Anterior cingulate cortex (tissue), 58 donors: ENCODE measurements around the gene DCHS1.

Experiments
- DNase-seq, 58 donors: peaks; one replicate each; lab custom pipeline; 2025; lab: John Stamatoyannopoulos, UW

The DCHS1 gene

GRCh38 chr11:6674862-6675261 is 19.3 kb upstream of the DCHS1 start:
- DNase-seq: no peak

DNA sequence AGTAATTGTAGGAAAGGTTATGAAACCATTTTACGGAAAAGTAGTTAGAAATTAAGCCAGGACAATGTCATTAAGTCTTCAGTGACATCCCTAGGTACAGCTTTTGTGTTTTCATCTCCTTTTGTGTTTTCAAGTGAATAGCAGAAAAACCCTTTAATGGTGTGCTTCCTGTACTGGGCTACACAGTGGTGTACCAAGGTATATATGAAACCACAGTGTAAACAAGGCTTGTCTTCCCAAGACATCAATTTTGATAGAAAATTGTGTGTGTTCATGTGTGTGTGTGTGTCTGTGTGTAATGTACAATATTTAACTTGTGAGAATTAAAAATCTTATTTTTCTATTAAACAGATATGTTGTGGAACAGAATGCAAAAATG is 18.6 kb upstream of the DCHS1 start:
- DNase-seq: no peak

DNA sequence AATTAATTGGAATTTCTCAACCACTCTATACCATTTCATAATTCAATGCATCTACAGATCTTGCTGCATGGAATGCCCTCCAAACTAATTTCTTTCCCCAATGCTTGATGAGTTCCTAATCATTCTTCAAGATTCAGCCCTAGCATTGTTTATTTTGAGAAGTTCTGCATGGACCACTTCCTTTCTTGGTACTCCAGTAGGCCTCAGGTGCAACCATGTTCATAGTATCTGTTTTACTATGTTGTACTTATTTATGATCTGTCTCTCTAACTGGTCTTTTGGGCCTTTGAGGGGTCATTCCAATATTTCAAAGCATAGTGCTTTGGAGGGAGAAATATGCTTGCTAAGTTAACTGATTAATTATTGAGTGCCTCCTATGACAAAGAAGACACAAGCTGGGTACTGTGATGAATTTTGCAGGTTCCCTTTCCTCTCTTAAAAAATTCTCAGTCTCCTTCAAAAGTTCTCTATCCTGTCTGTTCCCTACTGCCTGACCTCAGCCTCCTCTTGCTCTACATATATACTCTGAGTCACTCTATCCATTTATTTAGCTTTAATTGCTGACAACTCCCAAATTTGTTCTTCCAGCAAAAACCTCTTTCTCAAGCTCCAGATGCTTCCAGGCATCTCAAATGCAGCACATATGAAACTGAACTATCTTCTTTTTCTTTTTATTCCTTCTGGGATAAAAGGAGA is 18.1 kb upstream of the DCHS1 start:
- no peak for DNase-seq

GRCh38 chr11:6671991-6672390 is 16.4 kb upstream of the DCHS1 start:
- no peak for DNase-seq

DNA sequence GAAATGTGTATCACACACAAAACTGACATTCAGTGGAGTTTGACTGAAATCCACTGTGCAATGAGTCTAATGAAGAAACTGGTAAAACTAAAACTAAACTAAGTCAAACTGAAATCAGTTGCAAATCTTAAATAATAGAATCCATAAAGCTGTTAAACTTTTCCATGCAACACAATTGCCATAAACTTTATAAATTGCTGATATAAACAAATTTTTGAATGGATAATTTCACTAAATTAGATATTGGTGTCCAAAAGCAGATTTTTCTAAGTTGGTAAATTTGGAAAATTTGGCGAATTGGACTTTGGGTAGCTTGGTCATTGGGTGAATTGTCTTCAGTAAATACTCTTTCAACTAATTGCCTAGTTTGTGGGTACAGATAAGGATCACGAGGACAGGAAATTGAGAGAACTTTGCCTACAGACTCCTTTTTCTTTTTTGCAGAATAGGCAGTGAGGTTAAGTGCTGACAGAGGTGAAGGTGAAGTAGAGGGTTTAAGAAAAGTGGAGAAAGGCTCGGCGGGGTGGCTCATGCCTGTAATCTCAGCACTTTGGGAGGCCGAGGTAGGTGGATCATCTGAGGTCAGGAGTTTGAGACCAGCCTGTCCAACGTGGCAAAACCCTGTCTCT is 14.7 kb upstream of the DCHS1 start:
- DNase-seq: no peak

DNA sequence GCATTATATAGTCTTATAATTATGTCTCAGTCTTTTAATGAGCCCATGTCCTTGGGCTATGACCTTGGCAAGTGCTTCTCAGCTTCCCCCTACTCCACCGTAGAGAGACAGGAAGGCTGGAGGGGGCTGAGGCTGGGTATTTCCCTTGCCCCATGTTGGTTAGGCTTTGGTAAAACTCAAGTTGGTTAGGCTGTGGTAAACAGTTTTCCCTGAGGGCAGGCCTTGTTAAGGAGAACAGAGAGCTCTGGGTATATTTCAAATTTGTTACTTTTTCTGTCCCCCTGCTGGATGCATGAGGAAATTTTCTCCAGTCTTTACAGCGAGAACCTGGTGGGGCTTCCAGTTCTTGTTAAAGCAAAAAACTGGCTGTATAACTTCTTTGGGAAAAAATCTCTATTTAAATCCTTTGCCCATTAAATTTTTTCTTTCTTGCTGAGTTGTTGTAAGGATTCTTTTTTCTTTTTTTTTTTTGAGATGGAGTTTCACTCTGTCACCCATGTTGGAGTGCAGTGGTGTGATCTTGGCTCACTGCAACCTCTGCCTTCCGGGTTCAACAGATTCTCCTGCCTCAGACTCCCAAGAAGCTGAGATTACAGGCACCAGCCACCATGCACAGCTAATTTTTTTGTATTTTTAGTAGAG is 12.2 kb upstream of the DCHS1 start:
- DNase-seq: peak in 1 of 58 donors; percentile 5

- DNase-seq: no peak
Observed at GRCh38 chr11:6666302-6667183, 10.9 kb upstream of the DCHS1 start.

DNA sequence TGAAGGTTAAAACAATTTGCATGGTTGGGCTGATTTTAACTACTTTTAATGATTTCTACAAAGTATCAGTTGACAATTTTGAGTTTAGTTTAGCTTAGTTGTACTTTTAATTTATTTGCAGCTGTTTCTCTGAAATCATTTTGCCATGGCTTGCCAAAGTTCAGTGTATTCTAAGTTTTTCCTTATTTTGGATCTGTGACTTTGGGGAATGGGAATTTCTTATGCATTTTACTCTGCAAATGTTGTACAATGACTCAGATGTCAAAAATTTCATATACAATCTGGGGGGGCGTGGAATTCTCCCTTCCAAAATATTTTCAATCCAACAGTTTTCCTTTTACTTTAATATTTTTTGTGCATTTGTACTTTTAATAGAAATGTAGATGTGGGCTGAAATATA is 8.9 kb upstream of the DCHS1 start:
- DNase-seq: no peak

GRCh38 chr11:6663794-6664469 is 8.3 kb upstream of the DCHS1 start:
- no peak for DNase-seq

GRCh38 chr11:6660712-6661111 is 5.1 kb upstream of the DCHS1 start:
- DNase-seq: no peak

DNA sequence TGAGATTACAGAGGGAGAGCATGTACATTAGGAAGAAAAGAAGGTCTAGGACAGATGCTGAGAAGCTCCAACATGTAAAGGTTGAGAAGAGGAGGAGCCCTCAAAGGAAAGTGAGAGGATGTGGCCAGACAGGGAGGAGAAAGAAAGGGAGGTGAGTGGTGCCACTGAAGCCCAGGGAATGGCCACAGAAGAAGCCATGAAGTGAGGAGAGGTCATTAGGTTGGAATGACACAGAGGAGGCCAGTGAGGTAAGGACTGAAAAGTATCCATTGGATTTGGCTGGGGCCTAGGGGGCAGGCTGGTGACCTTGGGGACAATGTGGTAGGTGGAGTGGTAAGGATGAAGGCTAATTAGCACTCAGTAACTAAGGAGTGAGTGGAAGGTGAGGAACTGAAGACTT is 3.0 kb upstream of the DCHS1 start:
- no peak for DNase-seq

DNA sequence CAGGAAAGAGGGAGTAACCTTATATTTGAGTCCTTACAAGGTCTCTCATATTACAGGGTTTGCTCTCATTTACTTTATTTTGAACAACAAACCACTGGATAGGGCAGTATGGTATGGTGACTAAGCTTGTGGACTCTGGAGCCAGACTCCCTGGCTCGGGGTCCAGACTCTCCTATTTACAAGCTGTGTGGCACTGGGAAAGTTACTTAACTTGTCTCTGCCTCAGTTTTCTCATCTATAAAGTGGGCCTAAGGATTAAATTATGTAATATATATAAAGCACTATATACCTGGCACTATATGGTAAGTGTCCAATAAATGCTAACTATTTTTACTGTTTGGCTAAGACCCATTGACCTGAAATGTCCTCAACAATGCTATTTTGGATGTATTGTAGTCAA is 1.7 kb upstream of the DCHS1 start:
- DNase-seq: no peak

GRCh38 chr11:6656936-6657335 is 1.3 kb upstream of the DCHS1 start:
- no peak for DNase-seq

GRCh38 chr11:6656584-6656915 is 941 bp upstream of the DCHS1 start:
- no peak for DNase-seq

DNA sequence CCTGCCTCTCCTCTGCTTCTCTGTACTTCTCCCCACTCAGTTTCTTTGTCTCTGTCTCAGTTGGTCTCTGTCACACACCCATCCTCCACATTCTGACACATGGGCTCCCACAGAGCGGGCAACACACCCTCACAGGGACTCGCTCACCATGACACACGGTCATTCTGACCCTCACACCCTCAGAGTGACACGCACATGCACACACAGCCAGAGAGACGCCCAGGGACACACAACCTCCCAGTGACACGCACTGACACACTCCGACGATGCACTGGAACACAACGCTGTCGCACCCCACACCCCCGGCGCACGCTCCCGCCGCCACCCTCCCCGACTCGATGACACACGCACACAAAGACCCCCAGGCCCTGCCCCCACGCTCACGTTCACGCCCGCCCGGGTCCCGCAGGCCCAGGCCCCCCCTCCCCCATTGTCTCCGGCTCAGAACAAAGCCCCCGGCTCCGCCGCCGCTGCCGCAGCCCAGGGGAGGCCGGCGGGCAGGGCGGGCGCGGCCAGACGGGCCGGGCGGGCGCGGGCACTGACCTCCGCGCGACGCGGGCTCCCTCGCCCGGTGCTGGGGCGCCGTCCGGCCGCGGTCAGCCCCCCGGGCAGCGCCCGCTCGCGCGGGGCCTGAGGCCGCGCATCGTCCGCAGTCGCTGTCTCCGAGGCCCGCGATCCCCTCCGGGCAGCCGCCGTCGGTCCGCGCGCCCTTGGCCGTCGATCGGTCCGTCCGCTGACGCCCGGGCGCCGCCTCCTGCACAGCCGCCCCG is 404 bp downstream of the DCHS1 start:
- DNase-seq: peak in 7 of 58 donors; percentile 43 to 56 (median 51)

DNA sequence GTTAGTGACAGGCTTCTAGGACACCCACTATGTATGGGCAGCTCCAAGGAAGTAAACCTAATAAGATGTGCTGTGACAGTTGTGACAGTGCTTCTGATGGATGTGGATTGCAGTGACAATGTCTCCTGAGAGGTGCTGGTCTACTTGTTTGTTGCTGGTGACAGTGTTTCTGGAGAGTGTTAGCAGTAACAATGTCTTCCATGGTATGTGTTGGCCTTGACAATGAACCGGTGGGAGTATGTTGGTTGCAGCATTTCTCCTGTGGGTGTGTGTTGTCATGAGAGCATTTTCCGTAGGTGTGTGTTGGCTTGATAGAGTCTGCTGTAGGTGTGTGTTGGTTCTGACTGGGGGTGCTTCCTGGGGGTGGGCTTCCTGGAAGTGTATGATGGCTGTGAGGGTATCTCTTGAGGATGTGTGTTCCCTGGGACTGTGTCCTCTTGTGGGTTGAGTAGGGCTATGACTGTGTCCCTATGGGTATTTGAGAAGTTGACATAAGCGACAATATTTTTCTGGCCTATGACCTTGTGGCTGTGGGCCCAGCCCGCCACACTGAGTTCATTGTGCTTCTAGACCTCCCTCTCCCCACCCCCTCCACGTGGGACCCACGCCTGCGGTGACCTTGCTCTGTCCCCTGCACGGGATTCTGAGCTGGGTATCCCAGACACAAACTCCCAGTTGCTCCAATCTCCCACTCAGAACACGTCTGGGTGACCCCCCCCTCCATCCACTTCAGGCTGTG is 1.2 kb downstream of the DCHS1 start:
- peak in 19 of 58 donors; percentile 18 to 72 (median 46) for DNase-seq

- DNase-seq: no peak
Observed at GRCh38 chr11:6653656-6654055, 2.0 kb downstream of the DCHS1 start.

DNA sequence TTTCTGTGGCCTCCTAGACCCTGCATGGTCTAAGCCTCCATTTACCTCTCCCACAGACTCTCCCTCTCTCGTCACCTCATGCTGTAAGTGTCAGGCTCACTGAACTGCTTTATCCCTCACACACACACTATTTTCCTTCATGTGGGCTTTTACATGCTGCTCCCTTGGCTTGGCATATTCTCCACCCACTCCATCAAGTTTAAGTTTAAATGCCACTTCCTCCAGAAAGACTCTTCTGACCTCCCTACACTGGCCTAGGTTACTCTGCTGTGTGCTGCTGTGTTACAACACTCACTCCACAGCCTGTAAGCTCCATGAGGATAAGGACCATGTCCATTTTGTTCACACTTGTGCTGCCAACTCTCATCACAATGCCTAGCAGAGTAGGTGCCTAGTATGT is 2.5 kb downstream of the DCHS1 start:
- DNase-seq: no peak

DNA sequence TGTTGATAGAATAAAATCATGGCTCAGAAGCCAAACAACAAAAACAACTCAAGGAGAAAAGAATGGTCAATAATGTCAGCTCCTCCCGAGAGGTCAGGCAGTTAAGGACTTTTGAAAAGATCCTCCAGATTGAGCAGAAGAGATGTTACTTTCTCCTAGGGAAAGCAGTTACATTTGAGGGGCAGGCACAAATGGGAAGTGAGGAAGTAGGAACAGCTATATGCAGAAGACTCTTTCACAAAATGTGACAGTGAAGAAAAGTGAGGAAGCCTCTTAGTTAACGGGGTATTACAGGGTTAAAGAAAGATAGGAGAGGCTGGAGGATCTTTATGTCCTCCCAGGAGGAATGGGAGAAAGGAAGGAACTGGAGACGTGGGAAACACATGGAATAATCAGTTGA is 3.4 kb downstream of the DCHS1 start:
- DNase-seq: no peak
